Measurements from ENCODE around the gene SPACA6. TPM values are rescaled to one million over a fixed set of nuclear protein-coding genes. Genes with fewer than 3 reads are reported as not detected.

SPACA6 gene
- total and polyA plus RNA-seq, 2 experiments from 2014 or later, result 5.1 to 11.5 TPM

- Mint-ChIP-seq H3K4me3 (peak overlapping the region; percentile 84), H3K9me3 (peaks cover 19% of the 10 kb centered on the region), H3K27ac (peak overlapping the region; percentile 56; the same call in 1 of the 2 replicates), H3K36me3 (ENCODE audit: low read depth) (peaks cover 12% of the 10 kb centered on the region; the same call in 2 of the 3 replicates), H3K4me1 (peaks cover 42% of the 10 kb centered on the region), H3K27me3 (ENCODE audit: insufficient read depth, low read depth, poor library complexity) (peaks cover 23% of the 10 kb centered on the region)
- Histone ChIP-seq H3K4me3 (peak overlapping the region; percentile 76), H3K27me3 (ENCODE audit: insufficient read depth) (no peaks in the 10 kb centered on the region), H3K9me2 (ENCODE audit: insufficient read depth) (peaks cover 3% of the 10 kb centered on the region; the same call in 1 of the 2 replicates), H3K4me1 (ENCODE audit: insufficient read depth) (peaks cover 23% of the 10 kb centered on the region), H3K36me3 (ENCODE audit: insufficient read depth) (no peaks in the 10 kb centered on the region; the same call in 1 of the 2 replicates), H3F3A (replicated peaks; ENCODE audit: low read depth) (0 out of 2 replicates have a peak, but pooled peaks cover 9% of the 10 kb centered on the region), H3K79me2 (replicated peaks; ENCODE audit: insufficient read depth) (peaks cover 16% of the 10 kb centered on the region; the same call in 1 of the 2 replicates), H2AFZ (peak overlapping the region; percentile 80; the same call in 1 of the 2 replicates), H3K27ac (ENCODE audit: low read depth) (peak overlapping the region; percentile 79), H3K4me2 (peak overlapping the region; percentile 98), H4K20me1 (replicated peaks; ENCODE audit: insufficient read depth) (no peaks in the 10 kb centered on the region; the same call in 1 of the 2 replicates)
- TF ChIP-seq EZH2 (IDR thresholded peaks at IDR 0.05; ENCODE audit: low read depth, unreplicated experiment) (no peak), CREB1 (CRISPR knock-in tag; IDR thresholded peaks at IDR 0.05; ENCODE audit: low read depth) (no peak), NANOG (IDR thresholded peaks at IDR 0.05; ENCODE audit: borderline replicate concordance) (no peak), REST (IDR thresholded peaks at IDR 0.05; ENCODE audit: unreplicated experiment) (no peak)
- ATAC-seq (peak; percentile 15), DNase-seq (ENCODE audit: low spot score) (peak; percentile 84)
Observed at GRCh38 chr19:51690454-51691073, 2.6 kb upstream of the SPACA6 start.

DNA sequence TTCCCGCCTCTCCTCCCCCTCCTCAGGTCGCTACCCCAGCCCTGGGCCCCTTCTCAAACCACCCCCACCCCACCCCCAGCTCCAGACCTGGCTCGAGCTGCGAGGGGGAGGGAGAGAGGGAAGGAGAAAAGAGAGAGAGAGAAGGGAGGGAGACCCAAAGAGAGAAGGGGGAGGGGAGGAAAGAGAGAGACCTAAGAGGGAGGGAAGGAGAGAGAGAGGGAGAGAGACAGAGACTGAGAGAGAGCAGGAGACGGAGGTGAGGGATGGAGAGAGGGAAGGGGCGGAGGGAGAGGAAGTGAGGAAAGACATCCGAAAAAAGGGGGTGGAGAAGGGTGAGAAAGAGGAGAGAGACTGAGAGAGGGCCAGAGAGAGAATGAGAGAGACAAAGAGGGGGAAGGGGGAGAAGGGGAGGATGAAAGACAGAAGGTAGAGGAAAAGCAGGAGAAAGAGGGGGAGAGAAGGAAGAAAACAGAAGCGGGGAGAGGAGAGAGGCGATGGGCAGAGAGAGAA is 2.0 kb upstream of the SPACA6 start:
- H3K4me1 ChIP-seq (ENCODE audit: insufficient read depth), result peaks cover 23% of the 10 kb centered on the region
- peak overlapping the region; percentile 98 for H3K4me2 ChIP-seq
- 0 out of 2 replicates have a peak, but pooled peaks cover 9% of the 10 kb centered on the region for H3F3A ChIP-seq (replicated peaks; ENCODE audit: low read depth)
- H3K79me2 ChIP-seq (replicated peaks; ENCODE audit: insufficient read depth), result peaks cover 16% of the 10 kb centered on the region; the same call in 1 of the 2 replicates
- Mint-ChIP-seq H3K27me3 (ENCODE audit: insufficient read depth, low read depth, poor library complexity) (peaks cover 23% of the 10 kb centered on the region), H3K36me3 (ENCODE audit: low read depth) (peaks cover 18% of the 10 kb centered on the region; the same call in 2 of the 3 replicates), H3K27ac (no peak overlapping the region), H3K4me1 (peaks cover 42% of the 10 kb centered on the region), H3K4me3 (peak overlapping the region; percentile 69), H3K9me3 (peaks cover 15% of the 10 kb centered on the region)
- DNase-seq (ENCODE audit: low spot score) (peak; percentile 89), ATAC-seq (peak; percentile 2)
- H2AFZ ChIP-seq, result no peak overlapping the region
- no peak overlapping the region for H3K27ac ChIP-seq (ENCODE audit: low read depth)
- peaks cover 2% of the 10 kb centered on the region; the same call in 1 of the 2 replicates for H3K9me2 ChIP-seq (ENCODE audit: insufficient read depth)
- TF ChIP-seq CTCF (conservative IDR thresholded peaks at IDR 0.05; ENCODE audit: low read depth in 2 of 2), result no peak
- TF ChIP-seq ZNF331 (CRISPR knock-in tag; IDR thresholded peaks at IDR 0.05; ENCODE audit: low read depth), result no peak
- TF ChIP-seq CREB1 (CRISPR knock-in tag; IDR thresholded peaks at IDR 0.05; ENCODE audit: low read depth), result 0 out of 2 replicates have a peak, but pooled peaks have one; percentile 23
- no peak for TF ChIP-seq REST (IDR thresholded peaks at IDR 0.05; ENCODE audit: unreplicated experiment)
- 0 out of 2 replicates have a peak, but pooled peaks have one; percentile 28 for TF ChIP-seq ETS1 (IDR thresholded peaks at IDR 0.05)
- no peak for TF ChIP-seq STAT1 (IDR thresholded peaks at IDR 0.05; ENCODE audit: unreplicated experiment)
- no peaks in the 10 kb centered on the region for H3K27me3 ChIP-seq (ENCODE audit: insufficient read depth)
- no peaks in the 10 kb centered on the region; the same call in 1 of the 2 replicates for H4K20me1 ChIP-seq (replicated peaks; ENCODE audit: insufficient read depth)
- peak overlapping the region; percentile 76 for H3K4me3 ChIP-seq
- H3K36me3 ChIP-seq (ENCODE audit: insufficient read depth), result no peaks in the 10 kb centered on the region
